DOHH2 (cell line): Measurements from ENCODE around the gene TMEM161A.

Source experiments
- CTCF ChIP-seq: fragments of 200-600 bp; sonication (generic); IDR thresholded peaks from one replicate; pipeline ENCODE4 v1.5.1; 2014; ENCODE audit warnings: antibody characterized with exemption, mild to moderate bottlenecking, low read depth, low read length; ENCODE audit not compliant: poor library complexity, severe bottlenecking
- EZH2phosphoT487 ChIP-seq: fragments of 200-600 bp; sonication (generic); IDR thresholded peaks from 2 replicates; pipeline ENCODE4 v1.6.1; 2017; ENCODE audit warnings: borderline replicate concordance, mild to moderate bottlenecking, antibody characterized with exemption, low read length, moderate library complexity, mixed read lengths

DNA sequence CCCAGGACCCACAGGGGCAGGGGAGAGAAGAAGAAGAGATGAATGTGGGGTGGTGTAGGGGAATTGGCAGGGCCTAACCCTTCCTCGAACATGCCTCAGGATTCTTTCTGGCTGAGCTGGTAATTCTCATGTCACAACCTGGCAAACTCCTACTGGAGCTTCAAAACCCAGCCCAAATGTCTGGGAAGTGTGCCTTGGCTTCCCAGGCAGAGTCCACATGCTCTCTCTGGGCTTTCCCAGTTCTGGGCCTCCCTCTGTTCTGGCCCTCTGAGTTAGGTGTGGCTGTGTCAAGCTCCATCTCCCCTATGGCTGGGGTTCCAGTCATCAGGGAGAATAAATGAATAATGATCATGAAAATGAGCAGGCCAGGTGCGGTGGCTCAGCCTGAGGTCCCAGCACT, 11.2 kb upstream of the TMEM161A start:
- no peak for TF ChIP-seq CTCF
- TF ChIP-seq EZH2phosphoT487: no peak
